ENCODE measurements around the gene KIFAP3. TPM values are rescaled to one million over a fixed set of nuclear protein-coding genes. Genes with fewer than 3 reads are reported as not detected.

Gene KIFAP3
- total RNA-seq, 4 donors from 2014 or later = 9.2 to 24.6 (median 15.5) TPM

DNA sequence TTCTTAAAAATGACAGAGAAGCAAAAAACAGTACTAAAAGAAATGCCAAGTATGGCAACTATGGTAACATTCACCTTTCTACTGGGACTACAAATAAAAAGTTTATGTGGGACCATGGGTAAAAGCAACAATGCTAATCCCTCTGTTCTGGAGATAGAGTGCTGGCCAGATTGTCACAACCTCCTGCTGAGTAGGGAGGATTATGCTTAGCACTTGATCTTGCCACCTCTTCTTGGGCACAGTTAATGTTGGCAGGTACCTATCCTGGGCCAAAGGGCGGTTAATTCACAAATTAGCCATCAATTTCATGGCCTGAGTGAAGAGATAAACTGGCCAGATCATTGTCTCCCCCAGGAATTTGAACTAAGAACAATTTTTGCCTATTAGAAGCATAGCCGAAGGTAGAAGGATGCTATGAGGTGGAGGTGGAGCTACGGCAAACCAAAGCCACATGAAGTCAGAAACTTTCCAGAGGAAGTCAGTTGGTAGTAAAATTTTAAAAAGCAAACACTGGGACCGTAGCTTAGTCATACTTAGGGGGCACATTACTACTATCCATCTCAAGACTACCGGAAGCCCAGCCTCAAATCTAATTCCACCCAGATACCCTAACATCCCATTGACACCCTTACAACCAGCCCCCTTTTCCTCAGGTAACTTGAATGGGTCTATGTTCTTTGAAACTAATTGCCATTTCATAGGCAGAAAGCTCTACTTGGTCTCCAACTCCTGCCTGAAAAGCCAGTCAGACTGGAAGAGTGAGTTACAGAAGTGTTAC, 183.5 kb downstream of the KIFAP3 start:
- H3K36me3 ChIP-seq = peaks cover 0 to 27% (median 6%) of the 10 kb centered on the region in 3 donors
- TF ChIP-seq, protein P1, sequence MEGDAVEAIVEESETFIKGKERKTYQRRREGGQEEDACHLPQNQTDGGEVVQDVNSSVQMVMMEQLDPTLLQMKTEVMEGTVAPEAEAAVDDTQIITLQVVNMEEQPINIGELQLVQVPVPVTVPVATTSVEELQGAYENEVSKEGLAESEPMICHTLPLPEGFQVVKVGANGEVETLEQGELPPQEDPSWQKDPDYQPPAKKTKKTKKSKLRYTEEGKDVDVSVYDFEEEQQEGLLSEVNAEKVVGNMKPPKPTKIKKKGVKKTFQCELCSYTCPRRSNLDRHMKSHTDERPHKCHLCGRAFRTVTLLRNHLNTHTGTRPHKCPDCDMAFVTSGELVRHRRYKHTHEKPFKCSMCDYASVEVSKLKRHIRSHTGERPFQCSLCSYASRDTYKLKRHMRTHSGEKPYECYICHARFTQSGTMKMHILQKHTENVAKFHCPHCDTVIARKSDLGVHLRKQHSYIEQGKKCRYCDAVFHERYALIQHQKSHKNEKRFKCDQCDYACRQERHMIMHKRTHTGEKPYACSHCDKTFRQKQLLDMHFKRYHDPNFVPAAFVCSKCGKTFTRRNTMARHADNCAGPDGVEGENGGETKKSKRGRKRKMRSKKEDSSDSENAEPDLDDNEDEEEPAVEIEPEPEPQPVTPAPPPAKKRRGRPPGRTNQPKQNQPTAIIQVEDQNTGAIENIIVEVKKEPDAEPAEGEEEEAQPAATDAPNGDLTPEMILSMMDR (IDR thresholded peaks at IDR 0.05) = no peak
- no peak for TF ChIP-seq POLR2A (IDR thresholded peaks at IDR 0.05)

DNA sequence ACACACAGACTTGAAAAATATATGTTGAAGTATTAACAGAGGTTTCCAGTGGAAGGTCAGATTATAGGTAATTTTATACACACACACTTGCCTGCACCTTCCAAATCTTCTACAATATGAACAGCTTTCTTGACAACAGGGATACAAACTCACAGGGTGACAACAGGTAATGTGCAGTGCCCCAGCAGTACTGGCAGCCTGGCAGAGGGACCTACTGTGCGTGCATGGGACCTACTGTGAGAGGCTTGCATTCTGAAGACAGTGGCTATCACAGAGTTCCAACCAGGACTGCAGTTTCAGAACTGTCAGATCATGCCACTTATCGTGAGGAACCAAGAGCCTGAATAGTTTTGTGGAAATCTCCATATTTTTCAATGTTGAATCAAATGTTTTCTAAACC, 184.6 kb downstream of the KIFAP3 start:
- DNase-seq = no peak
- Histone ChIP-seq H3K27ac (no peak overlapping the region), H3K4me1 (peaks cover 12 to 41% (median 18%) of the 10 kb centered on the region in 3 donors), H3K4me3 (no peak overlapping the region), H3K27me3 (no peaks in the 10 kb centered on the region), H3K36me3 (peaks cover 0 to 32% (median 6%) of the 10 kb centered on the region in 3 donors), H3K9me3 (no peaks in the 10 kb centered on the region)
- WGBS, 2 donors = 92 to 93% methylated on average over 2 of the region's 2 CpGs
- intact Hi-C loops (cut with DNase I) = no loop called here
- TF ChIP-seq, protein P1 (IDR thresholded peaks at IDR 0.05) = no peak
- TF ChIP-seq POLR2A (IDR thresholded peaks at IDR 0.05) = no peak

More for the DNA sequence above, 183.5 kb downstream of the KIFAP3 start:
- peaks cover 0 to 1% (median 0%) of the 10 kb centered on the region in 4 donors for H3K27me3 ChIP-seq
- H3K4me3 ChIP-seq = peak overlapping the region in 3 of 4 donors; percentile 26 to 92 (median 89)
- intact Hi-C loops (cut with DNase I) = no loop called here
- no peak for DNase-seq
- H3K4me1 ChIP-seq = peaks cover 12 to 41% (median 18%) of the 10 kb centered on the region in 3 donors
- peak overlapping the region; percentile 14 to 99 (median 69) for H3K27ac ChIP-seq
- WGBS, 2 donors = 26 to 32% methylated on average over 5 of the region's 5 CpGs
- no peaks in the 10 kb centered on the region for H3K9me3 ChIP-seq

DNA sequence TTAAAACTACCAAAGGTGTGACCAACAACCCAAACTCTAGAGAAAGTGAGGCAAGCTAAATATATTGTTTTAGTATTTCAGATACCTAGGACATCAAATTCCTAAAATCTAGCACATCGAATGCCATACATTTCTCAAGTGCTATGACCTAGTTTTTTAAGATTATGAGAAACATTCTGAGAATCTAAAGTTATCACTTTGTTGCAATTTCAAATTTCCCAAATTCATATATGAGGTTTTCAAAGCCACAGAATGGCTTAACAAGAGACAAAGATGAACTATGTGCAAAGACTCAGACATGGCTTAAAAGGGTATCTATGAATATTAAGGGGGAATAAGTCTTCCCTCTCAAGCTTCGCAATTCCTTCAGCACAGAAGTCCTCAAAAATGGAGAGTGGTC, 187.6 kb downstream of the KIFAP3 start:
- TF ChIP-seq POLR2A (IDR thresholded peaks at IDR 0.05) = no peak
- TF ChIP-seq, protein P1 (IDR thresholded peaks at IDR 0.05) = no peak
- Histone ChIP-seq H3K9me3 (no peaks in the 10 kb centered on the region), H3K4me3 (no peak overlapping the region), H3K27me3 (no peaks in the 10 kb centered on the region), H3K27ac (no peak overlapping the region), H3K36me3 (peaks cover 0 to 61% (median 6%) of the 10 kb centered on the region in 3 donors), H3K4me1 (peaks cover 8 to 26% (median 12%) of the 10 kb centered on the region in 3 donors)
- intact Hi-C loops (cut with DNase I) = no loop called here
- WGBS, 2 donors = 86 to 94% methylated on average over 2 of the region's 2 CpGs
- DNase-seq = no peak

DNA sequence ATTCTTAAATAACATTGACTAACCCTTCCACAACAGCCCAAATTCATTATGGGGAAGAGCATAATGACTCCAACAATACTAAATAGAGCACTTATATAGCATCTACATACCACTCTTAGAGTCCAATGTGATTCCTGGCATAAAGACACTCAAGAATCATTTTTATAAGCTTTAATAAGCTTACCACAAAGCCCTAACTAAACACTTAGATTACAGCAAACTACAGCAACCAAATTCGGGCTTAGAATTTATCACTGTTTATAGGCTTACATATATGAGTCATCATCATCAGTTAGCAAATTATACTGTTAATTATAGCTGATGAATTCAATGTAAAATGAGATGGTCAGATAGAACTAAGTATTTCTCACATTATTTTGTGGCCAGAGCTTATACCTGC, 188.1 kb downstream of the KIFAP3 start:
- Histone ChIP-seq H3K27ac (no peak overlapping the region), H3K36me3 (peaks cover 0 to 66% (median 6%) of the 10 kb centered on the region in 3 donors), H3K9me3 (no peaks in the 10 kb centered on the region), H3K4me3 (no peak overlapping the region), H3K4me1 (peaks cover 6 to 21% (median 8%) of the 10 kb centered on the region in 3 donors), H3K27me3 (no peaks in the 10 kb centered on the region)
- DNase-seq = no peak
- intact Hi-C loops (cut with DNase I) = no loop called here
- 36 to 64% methylated on average over 1 of the region's 1 CpG for WGBS, 2 donors
- TF ChIP-seq, protein P1 (IDR thresholded peaks at IDR 0.05) = no peak
- no peak for TF ChIP-seq POLR2A (IDR thresholded peaks at IDR 0.05)

DNA sequence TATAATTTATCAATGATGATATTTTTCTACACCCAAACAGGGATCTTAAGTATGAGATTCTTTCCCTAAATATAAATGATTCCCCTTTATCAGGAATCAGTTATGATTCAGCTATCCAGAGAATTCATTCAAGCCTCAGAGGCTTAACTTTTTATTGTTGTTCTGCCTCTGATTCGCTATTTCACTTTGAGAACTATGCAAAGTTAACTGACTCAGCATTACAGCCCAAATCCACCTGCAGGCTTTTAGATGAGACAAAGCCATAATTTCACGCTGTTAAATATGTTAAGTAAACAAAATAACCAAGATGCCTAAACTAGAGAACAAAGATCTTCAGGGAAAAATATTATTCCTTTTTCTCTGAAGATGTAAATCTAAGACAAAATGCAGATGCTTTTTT, 189.3 kb downstream of the KIFAP3 start:
- no peak for TF ChIP-seq POLR2A (IDR thresholded peaks at IDR 0.05)
- TF ChIP-seq, protein P1 (IDR thresholded peaks at IDR 0.05) = no peak
- intact Hi-C loops (cut with DNase I) = no loop called here
- Histone ChIP-seq H3K36me3 (peaks cover 0 to 74% (median 6%) of the 10 kb centered on the region in 3 donors), H3K4me3 (no peak overlapping the region), H3K27ac (no peak overlapping the region), H3K27me3 (no peaks in the 10 kb centered on the region), H3K9me3 (no peaks in the 10 kb centered on the region), H3K4me1 (peaks cover 0 to 9% (median 0%) of the 10 kb centered on the region in 3 donors)
- WGBS, 2 donors = 46 to 57% methylated on average over 2 of the region's 2 CpGs
- DNase-seq = no peak

Measured in esophagus squamous epithelium (tissue), 5 donors.